ENCODE data around the gene ABHD15.

GRCh38 chr17:29549177-29549923 lies 17.5 kb downstream of the ABHD15 start:
- TF ChIP-seq, protein P1, sequence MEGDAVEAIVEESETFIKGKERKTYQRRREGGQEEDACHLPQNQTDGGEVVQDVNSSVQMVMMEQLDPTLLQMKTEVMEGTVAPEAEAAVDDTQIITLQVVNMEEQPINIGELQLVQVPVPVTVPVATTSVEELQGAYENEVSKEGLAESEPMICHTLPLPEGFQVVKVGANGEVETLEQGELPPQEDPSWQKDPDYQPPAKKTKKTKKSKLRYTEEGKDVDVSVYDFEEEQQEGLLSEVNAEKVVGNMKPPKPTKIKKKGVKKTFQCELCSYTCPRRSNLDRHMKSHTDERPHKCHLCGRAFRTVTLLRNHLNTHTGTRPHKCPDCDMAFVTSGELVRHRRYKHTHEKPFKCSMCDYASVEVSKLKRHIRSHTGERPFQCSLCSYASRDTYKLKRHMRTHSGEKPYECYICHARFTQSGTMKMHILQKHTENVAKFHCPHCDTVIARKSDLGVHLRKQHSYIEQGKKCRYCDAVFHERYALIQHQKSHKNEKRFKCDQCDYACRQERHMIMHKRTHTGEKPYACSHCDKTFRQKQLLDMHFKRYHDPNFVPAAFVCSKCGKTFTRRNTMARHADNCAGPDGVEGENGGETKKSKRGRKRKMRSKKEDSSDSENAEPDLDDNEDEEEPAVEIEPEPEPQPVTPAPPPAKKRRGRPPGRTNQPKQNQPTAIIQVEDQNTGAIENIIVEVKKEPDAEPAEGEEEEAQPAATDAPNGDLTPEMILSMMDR (IDR thresholded peaks at IDR 0.05): no peak
- TF ChIP-seq EZH2 (IDR thresholded peaks at IDR 0.05; ENCODE audit: borderline replicate concordance, insufficient read depth, low read depth, low read length, poor library complexity, severe bottlenecking): no peak

All from B cell (primary cell).